HepG2 (cell line): ENCODE data around the gene FAM149A. TPM values are rescaled to one million over a fixed set of nuclear protein-coding genes. Genes with fewer than 3 reads are reported as not detected.
A peak's percentile ranks its signal among the peaks of the same experiment; 100 is the strongest.

Experiments
- ARNTL ChIP-seq: sonication (generic); formaldehyde crosslinking; IDR thresholded peaks from 2 replicates; pipeline ENCODE4 v1.4.0; 2020; ENCODE audit warnings: mild to moderate bottlenecking, missing genetic modification reagents
- BRCA1 ChIP-seq: sonication (generic); formaldehyde crosslinking; IDR thresholded peaks from 2 replicates; pipeline ENCODE4 v1.4.0; 2020; ENCODE audit warnings: missing genetic modification reagents
- ETV5 ChIP-seq: IDR thresholded peaks from 2 replicates; pipeline ENCODE4 v1.6.1; 2018; ENCODE audit warnings: missing biosample characterization, missing genetic modification reagents, inconsistent platforms, borderline replicate concordance
- HCFC1 ChIP-seq: fragments of 150-350 bp; IDR thresholded peaks from 2 replicates; pipeline ENCODE4 v1.6.1; 2014; ENCODE audit warnings: low read depth, low read length
- MED1 ChIP-seq: sonication (generic); formaldehyde crosslinking; IDR thresholded peaks from 2 replicates; pipeline ENCODE4 v1.4.0; 2020; ENCODE audit warnings: missing genetic modification reagents
- NR2C2 ChIP-seq: sonication (generic); formaldehyde crosslinking; IDR thresholded peaks from 2 replicates; pipeline ENCODE4 v1.4.0; 2020; ENCODE audit warnings: missing genetic modification reagents, mild to moderate bottlenecking, moderate library complexity, borderline replicate concordance
- NR2F6 ChIP-seq, 2 experiments: IDR thresholded peaks; 2 replicates each; pipeline ENCODE4 v1.6.1; 2016; ENCODE audit warnings: antibody characterized with exemption in 1 of 2, mild to moderate bottlenecking in 1 of 2
- RELA ChIP-seq: sonication (generic); formaldehyde crosslinking; IDR thresholded peaks from 2 replicates; pipeline ENCODE4 v1.4.0; 2020; ENCODE audit warnings: missing genetic modification reagents
- TAF15 ChIP-seq: fragments of 200-400 bp; formaldehyde crosslinking; IDR thresholded peaks from one replicate; pipeline ENCODE4 v1.6.1; 2018; ENCODE audit warnings: mild to moderate bottlenecking, low read depth, low read length; ENCODE audit not compliant: poor library complexity, severe bottlenecking
- ZNF142 ChIP-seq: sonication (generic); formaldehyde crosslinking; IDR thresholded peaks from 2 replicates; pipeline ENCODE4 v1.4.0; 2020; ENCODE audit warnings: missing genetic modification reagents
- polyA plus RNA-seq, 8 experiments: library from polyadenylated mRNA; depleted of rRNA in 3 of 8; stranded (reverse) in 7 of 8; unstranded in 1 of 8; fragments of >200 nt; fragmentation: Illumina TruSeq in 4 of 8; extraction: Trizol in 4 of 8; gene quantifications; 2 replicates each; pipeline versions ENCODE4 v1.2.1 to v1.2.3, GENCODE V29; 2011 to 2016; ENCODE audit warnings: low read depth in 4 of 8, missing spikeins in 1 of 8, mixed read lengths in 1 of 8; ENCODE audit not compliant: insufficient read depth in 1 of 8
- total RNA-seq, 5 experiments: library from RNA; depleted of rRNA; stranded (reverse); fragments of >200 nt; fragmentation: Illumina TruSeq; extraction: Trizol; gene quantifications; 2 replicates each; pipeline ENCODE4 v1.2.3, GENCODE V29; 2016; ENCODE audit warnings: low read depth in 1 of 5
- TF ChIP-seq, protein P1 (sequence below): IDR thresholded peaks from 2 replicates; pipeline ENCODE4 v1.4.0; 2020; ENCODE audit warnings: mild to moderate bottlenecking, missing genetic modification reagents
- TF ChIP-seq, protein P2 (sequence below): sonication (generic); formaldehyde crosslinking; IDR thresholded peaks from 2 replicates; pipeline ENCODE4 v1.4.0; 2020; ENCODE audit warnings: missing genetic modification reagents
- TF ChIP-seq, protein P3 (sequence below): sonication (generic); formaldehyde crosslinking; IDR thresholded peaks from 2 replicates; pipeline ENCODE4 v1.4.0; 2020; ENCODE audit warnings: missing genetic modification reagents

The FAM149A gene
- total and polyA plus RNA-seq, 2 of the 13 experiments (the other 11 are each of a cell fraction or from before 2014, with no cell fraction given) = not detected

- TF ChIP-seq ZNF142 (CRISPR knock-in tag) (peak; percentile 67), ARNTL (CRISPR knock-in tag) (peak; percentile 53; the same call in 1 of the 2 replicates), BRCA1 (CRISPR knock-in tag) (peak; percentile 72; the same call in 1 of the 2 replicates), NR2C2 (CRISPR knock-in tag) (peak; percentile 96), ETV5 (peak; percentile 99), RELA (0 out of 2 replicates have a peak, but pooled peaks have one; percentile 20), NR2F6 (IDR thresholded peaks at IDR 0.05) (peak; percentile 80), NR2F6 (CRISPR knock-in tag; IDR thresholded peaks at IDR 0.05) (peak; percentile 98), MED1 (CRISPR knock-in tag) (peak; percentile 79), TAF15 (no peak), HCFC1 (no peak)
- TF ChIP-seq, protein P1, sequence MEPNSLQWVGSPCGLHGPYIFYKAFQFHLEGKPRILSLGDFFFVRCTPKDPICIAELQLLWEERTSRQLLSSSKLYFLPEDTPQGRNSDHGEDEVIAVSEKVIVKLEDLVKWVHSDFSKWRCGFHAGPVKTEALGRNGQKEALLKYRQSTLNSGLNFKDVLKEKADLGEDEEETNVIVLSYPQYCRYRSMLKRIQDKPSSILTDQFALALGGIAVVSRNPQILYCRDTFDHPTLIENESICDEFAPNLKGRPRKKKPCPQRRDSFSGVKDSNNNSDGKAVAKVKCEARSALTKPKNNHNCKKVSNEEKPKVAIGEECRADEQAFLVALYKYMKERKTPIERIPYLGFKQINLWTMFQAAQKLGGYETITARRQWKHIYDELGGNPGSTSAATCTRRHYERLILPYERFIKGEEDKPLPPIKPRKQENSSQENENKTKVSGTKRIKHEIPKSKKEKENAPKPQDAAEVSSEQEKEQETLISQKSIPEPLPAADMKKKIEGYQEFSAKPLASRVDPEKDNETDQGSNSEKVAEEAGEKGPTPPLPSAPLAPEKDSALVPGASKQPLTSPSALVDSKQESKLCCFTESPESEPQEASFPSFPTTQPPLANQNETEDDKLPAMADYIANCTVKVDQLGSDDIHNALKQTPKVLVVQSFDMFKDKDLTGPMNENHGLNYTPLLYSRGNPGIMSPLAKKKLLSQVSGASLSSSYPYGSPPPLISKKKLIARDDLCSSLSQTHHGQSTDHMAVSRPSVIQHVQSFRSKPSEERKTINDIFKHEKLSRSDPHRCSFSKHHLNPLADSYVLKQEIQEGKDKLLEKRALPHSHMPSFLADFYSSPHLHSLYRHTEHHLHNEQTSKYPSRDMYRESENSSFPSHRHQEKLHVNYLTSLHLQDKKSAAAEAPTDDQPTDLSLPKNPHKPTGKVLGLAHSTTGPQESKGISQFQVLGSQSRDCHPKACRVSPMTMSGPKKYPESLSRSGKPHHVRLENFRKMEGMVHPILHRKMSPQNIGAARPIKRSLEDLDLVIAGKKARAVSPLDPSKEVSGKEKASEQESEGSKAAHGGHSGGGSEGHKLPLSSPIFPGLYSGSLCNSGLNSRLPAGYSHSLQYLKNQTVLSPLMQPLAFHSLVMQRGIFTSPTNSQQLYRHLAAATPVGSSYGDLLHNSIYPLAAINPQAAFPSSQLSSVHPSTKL (CRISPR knock-in tag) = peak; percentile 74
- TF ChIP-seq, protein P2, sequence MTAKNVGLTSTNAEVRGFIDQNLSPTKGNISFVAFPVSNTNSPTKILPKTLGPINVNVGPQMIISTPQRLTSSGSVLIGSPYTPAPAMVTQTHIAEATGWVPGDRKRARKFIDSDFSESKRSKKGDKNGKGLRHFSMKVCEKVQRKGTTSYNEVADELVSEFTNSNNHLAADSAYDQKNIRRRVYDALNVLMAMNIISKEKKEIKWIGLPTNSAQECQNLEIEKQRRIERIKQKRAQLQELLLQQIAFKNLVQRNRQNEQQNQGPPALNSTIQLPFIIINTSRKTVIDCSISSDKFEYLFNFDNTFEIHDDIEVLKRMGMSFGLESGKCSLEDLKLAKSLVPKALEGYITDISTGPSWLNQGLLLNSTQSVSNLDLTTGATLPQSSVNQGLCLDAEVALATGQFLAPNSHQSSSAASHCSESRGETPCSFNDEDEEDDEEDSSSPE (CRISPR knock-in tag) = peak; percentile 80; the same call in 1 of the 2 replicates
- TF ChIP-seq, protein P3, sequence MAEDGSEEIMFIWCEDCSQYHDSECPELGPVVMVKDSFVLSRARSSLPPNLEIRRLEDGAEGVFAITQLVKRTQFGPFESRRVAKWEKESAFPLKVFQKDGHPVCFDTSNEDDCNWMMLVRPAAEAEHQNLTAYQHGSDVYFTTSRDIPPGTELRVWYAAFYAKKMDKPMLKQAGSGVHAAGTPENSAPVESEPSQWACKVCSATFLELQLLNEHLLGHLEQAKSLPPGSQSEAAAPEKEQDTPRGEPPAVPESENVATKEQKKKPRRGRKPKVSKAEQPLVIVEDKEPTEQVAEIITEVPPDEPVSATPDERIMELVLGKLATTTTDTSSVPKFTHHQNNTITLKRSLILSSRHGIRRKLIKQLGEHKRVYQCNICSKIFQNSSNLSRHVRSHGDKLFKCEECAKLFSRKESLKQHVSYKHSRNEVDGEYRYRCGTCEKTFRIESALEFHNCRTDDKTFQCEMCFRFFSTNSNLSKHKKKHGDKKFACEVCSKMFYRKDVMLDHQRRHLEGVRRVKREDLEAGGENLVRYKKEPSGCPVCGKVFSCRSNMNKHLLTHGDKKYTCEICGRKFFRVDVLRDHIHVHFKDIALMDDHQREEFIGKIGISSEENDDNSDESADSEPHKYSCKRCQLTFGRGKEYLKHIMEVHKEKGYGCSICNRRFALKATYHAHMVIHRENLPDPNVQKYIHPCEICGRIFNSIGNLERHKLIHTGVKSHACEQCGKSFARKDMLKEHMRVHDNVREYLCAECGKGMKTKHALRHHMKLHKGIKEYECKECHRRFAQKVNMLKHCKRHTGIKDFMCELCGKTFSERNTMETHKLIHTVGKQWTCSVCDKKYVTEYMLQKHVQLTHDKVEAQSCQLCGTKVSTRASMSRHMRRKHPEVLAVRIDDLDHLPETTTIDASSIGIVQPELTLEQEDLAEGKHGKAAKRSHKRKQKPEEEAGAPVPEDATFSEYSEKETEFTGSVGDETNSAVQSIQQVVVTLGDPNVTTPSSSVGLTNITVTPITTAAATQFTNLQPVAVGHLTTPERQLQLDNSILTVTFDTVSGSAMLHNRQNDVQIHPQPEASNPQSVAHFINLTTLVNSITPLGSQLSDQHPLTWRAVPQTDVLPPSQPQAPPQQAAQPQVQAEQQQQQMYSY = peak; percentile 71
These were observed 86.9 kb downstream of the FAM149A start, which contains the start of gene CYP4V2 (continued) for GRCh38 chr4:186191200-186192065.
